Upper lobe of right lung (tissue), 1 donor: ENCODE results near the gene YEATS4. TPM values are rescaled to one million over a fixed set of nuclear protein-coding genes. Genes with fewer than 3 reads are reported as not detected.

ENCODE experiments used
- ATAC-seq: fragments of 200-7000 bp; cut with Tn5 transposase; one replicate; pipeline ENCODE4 v1.9.1; 2020; ENCODE audit warnings: mild to moderate bottlenecking, moderate library complexity
- DNase-seq: peaks from one replicate; pipeline ENCODE4 v3.0.0-alpha.2; 2020
- H3K27ac ChIP-seq: fragments of 200-600 bp; one replicate; pipeline ENCODE4 v1.8.0; 2022
- H3K27me3 ChIP-seq: fragments of 200-600 bp; one replicate; pipeline ENCODE4 v1.8.0; 2022; ENCODE audit warnings: mild to moderate bottlenecking
- H3K36me3 ChIP-seq: fragments of 200-600 bp; one replicate; pipeline ENCODE4 v1.8.0; 2022
- H3K4me1 ChIP-seq: fragments of 200-600 bp; one replicate; pipeline ENCODE4 v1.8.0; 2022
- H3K4me3 ChIP-seq: fragments of 200-600 bp; one replicate; pipeline ENCODE4 v1.8.0; 2022; ENCODE audit warnings: mild to moderate bottlenecking
- H3K9me3 ChIP-seq: fragments of 200-600 bp; one replicate; pipeline ENCODE4 v1.8.0; 2022
- CTCF ChIP-seq: fragments of 200-600 bp; IDR thresholded peaks from one replicate; pipeline ENCODE4 v1.8.0; 2022; ENCODE audit warnings: antibody characterized with exemption
- intact Hi-C: fragments of 100-400 bp; cut with DNase I; formaldehyde crosslinking; loops from one replicate; pipeline ENCODE4 v1.11.0; 2022
- total RNA-seq: library from RNA; stranded (reverse); fragmentation: NEBNext Ultra II Directional; extraction: Animal tissue kit (Norgen Biotek cat#: 25700); gene quantifications from one replicate; pipeline ENCODE4 v1.2.1, GENCODE V29; 2021
- donor health status: DM: no; HTN: yes; CAD: no; lungs with severe emphysema.

Gene YEATS4
- total RNA-seq, 1 donor from 2014 or later = 11.4 TPM

GRCh38 chr12:69360348-69360672, 767 bp downstream of the YEATS4 start:
- Histone ChIP-seq H3K4me3 (peak overlapping the region; percentile 98), H3K27me3 (no peaks in the 10 kb centered on the region), H3K36me3 (peaks cover 16% of the 10 kb centered on the region), H3K27ac (peak overlapping the region; percentile 98), H3K4me1 (peaks cover 3% of the 10 kb centered on the region), H3K9me3 (no peaks in the 10 kb centered on the region)
- no peak for ATAC-seq
- DNase-seq = no peak
- intact Hi-C loops = no loop called here
- no peak for TF ChIP-seq CTCF

- H3K27ac ChIP-seq = no peak overlapping the region
- intact Hi-C loops = no loop called here
- H3K4me1 ChIP-seq = no peaks in the 10 kb centered on the region
- no peaks in the 10 kb centered on the region for H3K27me3 ChIP-seq
- H3K4me3 ChIP-seq = no peak overlapping the region
- no peaks in the 10 kb centered on the region for H3K9me3 ChIP-seq
- no peak for TF ChIP-seq CTCF
- H3K36me3 ChIP-seq = peaks cover 74% of the 10 kb centered on the region
- no peak for ATAC-seq
- no peak for DNase-seq
These were observed 7.3 kb downstream of the YEATS4 start for GRCh38 chr12:69366796-69367195.

- H3K9me3 ChIP-seq = no peaks in the 10 kb centered on the region
- H3K4me1 ChIP-seq = no peaks in the 10 kb centered on the region
- H3K4me3 ChIP-seq = no peak overlapping the region
- peaks cover 77% of the 10 kb centered on the region for H3K36me3 ChIP-seq
- intact Hi-C loops = no loop called here
- no peaks in the 10 kb centered on the region for H3K27me3 ChIP-seq
- TF ChIP-seq CTCF = no peak
- no peak overlapping the region for H3K27ac ChIP-seq
- ATAC-seq = no peak
- no peak for DNase-seq
These were observed 8.6 kb downstream of the YEATS4 start for GRCh38 chr12:69368171-69368570.

GRCh38 chr12:69383074-69383473, 23.5 kb downstream of the YEATS4 start:
- DNase-seq (no peak), ATAC-seq (no peak)
- no peak overlapping the region for H3K4me3 ChIP-seq
- no peaks in the 10 kb centered on the region for H3K9me3 ChIP-seq
- TF ChIP-seq CTCF = no peak
- no peaks in the 10 kb centered on the region for H3K27me3 ChIP-seq
- H3K27ac ChIP-seq = no peak overlapping the region
- H3K36me3 ChIP-seq = peaks cover 6% of the 10 kb centered on the region
- intact Hi-C loops = no loop called here
- no peaks in the 10 kb centered on the region for H3K4me1 ChIP-seq

- ATAC-seq = no peak
- no peak overlapping the region for H3K27ac ChIP-seq
- intact Hi-C loops = no loop called here
These were observed 25.5 kb downstream of the YEATS4 start for GRCh38 chr12:69385038-69385437.

More at GRCh38 chr12:69385038-69385437, 25.5 kb downstream of the YEATS4 start:
- Histone ChIP-seq H3K9me3 (no peaks in the 10 kb centered on the region), H3K27me3 (no peaks in the 10 kb centered on the region), H3K4me3 (no peak overlapping the region), H3K36me3 (peaks cover under 1% of the 10 kb centered on the region), H3K4me1 (no peaks in the 10 kb centered on the region)
- no peak for TF ChIP-seq CTCF
- no peak for DNase-seq
